ENCODE data around the gene COQ10A.

DNA sequence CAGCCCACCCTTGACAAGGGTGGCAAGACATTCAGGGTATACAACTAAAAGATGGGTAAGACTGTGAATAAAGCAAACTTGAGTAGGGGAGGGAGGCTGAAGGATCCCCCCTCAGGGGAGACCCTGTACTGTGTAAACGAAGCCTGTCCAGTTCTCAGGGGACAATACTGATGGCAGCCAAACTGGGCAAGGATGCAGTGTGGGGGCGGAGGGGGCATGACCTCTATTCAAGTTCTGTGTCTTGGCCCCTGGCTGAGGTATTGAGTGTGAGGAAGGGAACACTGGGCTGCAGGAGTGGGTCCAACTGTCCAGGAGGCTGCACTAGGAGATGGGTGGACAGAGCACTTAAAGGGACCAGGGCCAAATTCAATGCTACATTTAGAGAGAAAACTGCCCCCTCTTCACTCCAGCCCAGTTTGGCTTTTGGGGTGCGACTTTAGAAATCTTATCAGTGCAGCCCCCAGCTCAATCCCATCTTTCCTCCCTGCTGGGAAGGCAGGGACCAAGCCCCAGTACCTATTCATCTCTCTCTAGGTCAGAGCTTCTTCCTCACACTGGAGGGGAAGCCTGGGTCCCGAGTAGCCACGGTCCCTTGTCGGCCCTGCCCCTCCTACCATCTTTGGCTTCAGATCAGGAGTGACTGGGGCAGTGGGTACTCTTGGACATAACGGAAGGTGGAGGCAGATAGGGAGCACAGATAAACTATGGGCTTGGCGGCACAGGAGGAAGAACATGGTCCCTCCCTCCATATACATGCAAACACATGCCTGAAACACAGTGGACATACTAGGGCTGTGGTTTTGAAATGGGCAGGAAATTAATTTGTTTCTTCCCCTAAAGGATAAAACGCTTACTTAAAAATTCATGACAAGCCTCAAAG is 25.1 kb upstream of the COQ10A start:
- no peak for TF ChIP-seq CTCF (IDR thresholded peaks at IDR 0.05)
- TF ChIP-seq POLR2A (IDR thresholded peaks at IDR 0.05), result no peak
- TF ChIP-seq POLR2AphosphoS5 (IDR thresholded peaks at IDR 0.05; ENCODE audit: insufficient read depth in 1 of 2, low read depth in 1 of 2), result no peak
